ENCODE measurements around the gene KRTAP10-10. TPM values are rescaled to one million over a fixed set of nuclear protein-coding genes. Genes with fewer than 3 reads are reported as not detected.
"Not testable (repeated sequence)": the region's sequence is repeated elsewhere in the genome, so short reads cannot be mapped to it uniquely, and the experiment has no call there.

KRTAP10-10 gene
- total RNA-seq, 1 experiment from 2014 or later: not detected

GRCh38 chr21:44681152-44681551 is 44.0 kb downstream of the KRTAP10-10 start:
- no peak for DNase-seq (ENCODE audit: low read depth)

GRCh38 chr21:44681861-44682579 is 44.9 kb downstream of the KRTAP10-10 start, which contains the start of gene KRTAP12-1:
Gene KRTAP12-1 (minus strand): TSS chr21:44682163. CDS start chr21:44682123, 40 bp downstream.
- DNase-seq (ENCODE audit: low read depth): no peak

GRCh38 chr21:44682580-44683151 is 45.5 kb downstream of the KRTAP10-10 start:
- DNase-seq (ENCODE audit: low read depth): no peak

- DNase-seq (ENCODE audit: low read depth): no peak
Measured at GRCh38 chr21:44684077-44684476, 46.9 kb downstream of the KRTAP10-10 start.

GRCh38 chr21:44684483-44684882 is 47.3 kb downstream of the KRTAP10-10 start:
- no peak for DNase-seq (ENCODE audit: low read depth)

GRCh38 chr21:44685050-44685449 is 47.9 kb downstream of the KRTAP10-10 start:
- DNase-seq (ENCODE audit: low read depth): not testable (repeated sequence)

GRCh38 chr21:44686000-44686781 is 49.0 kb downstream of the KRTAP10-10 start:
- DNase-seq (ENCODE audit: low read depth): no peak

- DNase-seq (ENCODE audit: low read depth): no peak
Measured at GRCh38 chr21:44686843-44687561, 49.8 kb downstream of the KRTAP10-10 start.

GRCh38 chr21:44687671-44688070 is 50.5 kb downstream of the KRTAP10-10 start:
- DNase-seq (ENCODE audit: low read depth): no peak

Small RNAs within 50 kb of the gene (small RNA-seq; reads per million reads assigned to genes)
- not detected for gene KRTAP12-6P

Other genes starting within 250 kb of the KRTAP10-10 start
- gene LRRC3, start 181.8 kb upstream of the KRTAP10-10 start, total RNA-seq (2014; rRNA removed; shearing (Covaris generic)): 0.07 TPM in 1 of 2 replicates, not detected in the other
- gene KRTAP10-1, start 97.2 kb upstream of the KRTAP10-10 start, total RNA-seq (2014; rRNA removed; shearing (Covaris generic)): not detected in 2 replicates
- gene KRTAP10-2, start 85.9 kb upstream of the KRTAP10-10 start, total RNA-seq (2014; rRNA removed; shearing (Covaris generic)): not detected in 2 replicates
- gene KRTAP10-3, start 78.6 kb upstream of the KRTAP10-10 start, total RNA-seq (2014; rRNA removed; shearing (Covaris generic)): not detected in 2 replicates
- gene KRTAP10-4, start 63.6 kb upstream of the KRTAP10-10 start, total RNA-seq (2014; rRNA removed; shearing (Covaris generic)): not detected in 2 replicates
- not detected in 2 replicates for gene KRTAP10-5, start 56.8 kb upstream of the KRTAP10-10 start, total RNA-seq (2014; rRNA removed; shearing (Covaris generic))
- gene KRTAP10-6, start 44.9 kb upstream of the KRTAP10-10 start, total RNA-seq (2014; rRNA removed; shearing (Covaris generic)): not detected in 2 replicates
- not detected in 2 replicates for gene KRTAP10-7, start 36.8 kb upstream of the KRTAP10-10 start, total RNA-seq (2014; rRNA removed; shearing (Covaris generic))
- not detected in 2 replicates for gene KRTAP10-8, start 25.3 kb upstream of the KRTAP10-10 start, total RNA-seq (2014; rRNA removed; shearing (Covaris generic))
- gene KRTAP10-9, start 10.3 kb upstream of the KRTAP10-10 start, total RNA-seq (2014; rRNA removed; shearing (Covaris generic)): not detected in 2 replicates
- gene KRTAP10-11, start 9.1 kb downstream of the KRTAP10-10 start, total RNA-seq (2014; rRNA removed; shearing (Covaris generic)): not detected in 2 replicates
- not detected in 2 replicates for gene KRTAP12-4, start 17.3 kb downstream of the KRTAP10-10 start, total RNA-seq (2014; rRNA removed; shearing (Covaris generic))
- not detected in 2 replicates for gene KRTAP12-3, start 20.6 kb downstream of the KRTAP10-10 start, total RNA-seq (2014; rRNA removed; shearing (Covaris generic))
- not detected in 2 replicates for gene KRTAP12-2, start 29.6 kb downstream of the KRTAP10-10 start, total RNA-seq (2014; rRNA removed; shearing (Covaris generic))
- gene KRTAP12-1, start 44.8 kb downstream of the KRTAP10-10 start, total RNA-seq (2014; rRNA removed; shearing (Covaris generic)): not detected in 2 replicates
- gene KRTAP10-12, start 59.8 kb downstream of the KRTAP10-10 start, total RNA-seq (2014; rRNA removed; shearing (Covaris generic)): not detected in 2 replicates
- not detected in 2 replicates for gene TSPEAR, start 74.2 kb downstream of the KRTAP10-10 start, total RNA-seq (2014; rRNA removed; shearing (Covaris generic))
- 73.1 and 77.6 TPM in 2 replicates for gene UBE2G2, start 164.5 kb downstream of the KRTAP10-10 start, total RNA-seq (2014; rRNA removed; shearing (Covaris generic))
- gene SUMO3, start 180.7 kb downstream of the KRTAP10-10 start, total RNA-seq (2014; rRNA removed; shearing (Covaris generic)): 130 and 154 TPM in 2 replicates
- gene PTTG1IP, start 236.3 kb downstream of the KRTAP10-10 start, total RNA-seq (2014; rRNA removed; shearing (Covaris generic)): 377 and 408 TPM in 2 replicates

Measured in HT1080 (cell line).